Left ventricle myocardium inferior (tissue), 1 donor: ENCODE results near the gene AK4. TPM values are rescaled to one million over a fixed set of nuclear protein-coding genes. Genes with fewer than 3 reads are reported as not detected.

ENCODE experiments used
- DNase-seq: peaks from one replicate; pipeline ENCODE4 v3.0.0-alpha.2; 2020
- H3K27ac ChIP-seq: fragments of 200-600 bp; replicated peaks from 2 replicates; pipeline ENCODE4 v1.8.0; 2021
- H3K27me3 ChIP-seq: fragments of 200-600 bp; 2 replicates; pipeline ENCODE4 v1.8.0; 2021; ENCODE audit warnings: low read depth
- H3K36me3 ChIP-seq: fragments of 200-600 bp; 2 replicates; pipeline ENCODE4 v1.8.0; 2021
- H3K4me1 ChIP-seq: fragments of 200-600 bp; 2 replicates; pipeline ENCODE4 v1.8.0; 2021
- H3K4me3 ChIP-seq: fragments of 200-600 bp; 2 replicates; pipeline ENCODE4 v1.8.0; 2021; ENCODE audit warnings: mild to moderate bottlenecking, moderate library complexity
- H3K9me3 ChIP-seq: fragments of 200-600 bp; replicated peaks from 2 replicates; pipeline ENCODE4 v1.8.0; 2021
- intact Hi-C: fragments of 100-400 bp; cut with micrococcal nuclease; formaldehyde crosslinking; loops from one replicate; pipeline ENCODE4 v1.11.0; 2022
- total RNA-seq: library from RNA; stranded (reverse); fragmentation: NEBNext Ultra II Directional; extraction: Animal tissue kit (Norgen Biotek cat#: 25700); gene quantifications from one replicate; pipeline ENCODE4 v1.2.1, GENCODE V29; 2021
- TF ChIP-seq, protein P1 (sequence below): fragments of 200-600 bp; IDR thresholded peaks from 2 replicates; pipeline ENCODE4 v1.8.0; 2021; ENCODE audit warnings: antibody characterized with exemption, mild to moderate bottlenecking, borderline replicate concordance
- donor health status: DM: no; HTN: yes; CAD: no; lungs with severe emphysema.

The AK4 gene
- total RNA-seq, 1 donor from 2014 or later = 168 TPM

DNA sequence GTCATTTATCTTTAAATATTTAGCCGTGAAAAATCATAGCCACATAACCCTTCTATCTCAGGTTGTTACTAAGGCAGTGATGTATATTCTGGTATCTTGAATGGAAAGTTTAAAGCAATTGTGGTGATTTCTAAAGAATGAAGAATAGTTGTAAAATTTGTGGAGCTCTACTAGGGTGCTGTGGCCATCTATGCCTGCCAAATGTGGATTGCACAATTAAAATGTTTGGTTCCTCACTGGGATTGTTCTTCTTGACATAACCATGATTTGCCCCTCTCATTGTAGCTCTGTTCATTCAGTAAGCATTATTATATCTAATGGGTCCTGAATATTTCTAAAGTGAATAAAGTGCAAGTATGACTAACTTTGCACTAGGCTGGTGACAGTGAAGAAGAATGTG, 50.1 kb downstream of the AK4 start:
- H3K4me1 ChIP-seq = peaks cover 42% of the 10 kb centered on the region
- H3K27me3 ChIP-seq = no peaks in the 10 kb centered on the region
- no peak for DNase-seq
- no peaks in the 10 kb centered on the region for H3K36me3 ChIP-seq
- TF ChIP-seq, protein P1, sequence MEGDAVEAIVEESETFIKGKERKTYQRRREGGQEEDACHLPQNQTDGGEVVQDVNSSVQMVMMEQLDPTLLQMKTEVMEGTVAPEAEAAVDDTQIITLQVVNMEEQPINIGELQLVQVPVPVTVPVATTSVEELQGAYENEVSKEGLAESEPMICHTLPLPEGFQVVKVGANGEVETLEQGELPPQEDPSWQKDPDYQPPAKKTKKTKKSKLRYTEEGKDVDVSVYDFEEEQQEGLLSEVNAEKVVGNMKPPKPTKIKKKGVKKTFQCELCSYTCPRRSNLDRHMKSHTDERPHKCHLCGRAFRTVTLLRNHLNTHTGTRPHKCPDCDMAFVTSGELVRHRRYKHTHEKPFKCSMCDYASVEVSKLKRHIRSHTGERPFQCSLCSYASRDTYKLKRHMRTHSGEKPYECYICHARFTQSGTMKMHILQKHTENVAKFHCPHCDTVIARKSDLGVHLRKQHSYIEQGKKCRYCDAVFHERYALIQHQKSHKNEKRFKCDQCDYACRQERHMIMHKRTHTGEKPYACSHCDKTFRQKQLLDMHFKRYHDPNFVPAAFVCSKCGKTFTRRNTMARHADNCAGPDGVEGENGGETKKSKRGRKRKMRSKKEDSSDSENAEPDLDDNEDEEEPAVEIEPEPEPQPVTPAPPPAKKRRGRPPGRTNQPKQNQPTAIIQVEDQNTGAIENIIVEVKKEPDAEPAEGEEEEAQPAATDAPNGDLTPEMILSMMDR = no peak
- no peak overlapping the region for H3K27ac ChIP-seq
- no peaks in the 10 kb centered on the region for H3K9me3 ChIP-seq
- intact Hi-C loops = no loop called here
- H3K4me3 ChIP-seq = no peak overlapping the region

DNA sequence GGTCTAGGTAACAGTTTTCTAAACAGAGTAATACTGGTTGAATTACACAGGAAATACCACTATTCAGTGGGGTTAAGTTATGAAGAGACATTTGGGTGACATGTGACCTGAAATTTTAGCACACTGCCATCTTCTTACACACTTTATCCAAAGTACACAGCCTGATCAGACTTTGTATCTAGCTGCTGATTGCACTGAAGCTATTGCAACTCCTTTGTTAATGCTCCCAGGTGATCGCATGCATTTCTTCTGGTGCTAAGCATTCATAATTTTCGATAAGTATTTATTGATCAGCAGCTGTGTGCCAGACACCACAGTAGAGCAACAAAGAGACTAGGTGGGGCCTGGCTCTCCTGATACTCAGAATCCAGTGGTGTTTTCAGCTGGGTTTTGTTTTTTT, 52.4 kb downstream of the AK4 start:
- H3K4me3 ChIP-seq = no peak overlapping the region
- H3K27me3 ChIP-seq = no peaks in the 10 kb centered on the region
- no peak overlapping the region for H3K27ac ChIP-seq
- no peaks in the 10 kb centered on the region for H3K9me3 ChIP-seq
- DNase-seq = no peak
- H3K36me3 ChIP-seq = no peaks in the 10 kb centered on the region
- H3K4me1 ChIP-seq = peaks cover 25% of the 10 kb centered on the region
- intact Hi-C loops = loop anchor here (10.0 kb wide), 1 partner anchor 136 kb away; no protein-coding TSS in a partner anchor
- TF ChIP-seq, protein P1 = no peak

DNA sequence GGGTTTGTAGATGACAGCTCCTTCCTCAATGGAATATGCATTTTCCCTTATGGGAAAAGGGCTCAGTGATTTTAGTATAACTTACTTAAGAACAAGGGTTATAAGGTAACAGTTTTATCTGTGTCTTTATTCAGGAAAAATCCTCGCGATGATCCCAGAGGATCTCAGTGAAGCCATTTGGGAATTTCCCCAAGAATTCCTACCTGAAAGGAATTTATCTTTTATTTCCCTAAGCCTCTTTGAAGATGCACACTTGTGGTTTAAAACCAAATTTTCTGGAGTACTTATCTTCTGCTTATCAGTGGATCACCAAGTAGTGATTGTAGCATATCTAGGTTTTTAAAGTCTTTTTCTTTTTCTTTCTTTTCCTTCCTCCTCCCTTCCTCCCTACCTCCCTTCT, 58.8 kb downstream of the AK4 start:
- no peaks in the 10 kb centered on the region for H3K9me3 ChIP-seq
- TF ChIP-seq, protein P1 = no peak
- peaks cover 11% of the 10 kb centered on the region for H3K4me1 ChIP-seq
- H3K4me3 ChIP-seq = no peak overlapping the region
- no peaks in the 10 kb centered on the region for H3K27me3 ChIP-seq
- H3K27ac ChIP-seq = no peak overlapping the region
- intact Hi-C loops = loop anchor here (10.0 kb wide), 1 partner anchor 142 kb away; no protein-coding TSS in a partner anchor
- DNase-seq = no peak
- no peaks in the 10 kb centered on the region for H3K36me3 ChIP-seq

DNA sequence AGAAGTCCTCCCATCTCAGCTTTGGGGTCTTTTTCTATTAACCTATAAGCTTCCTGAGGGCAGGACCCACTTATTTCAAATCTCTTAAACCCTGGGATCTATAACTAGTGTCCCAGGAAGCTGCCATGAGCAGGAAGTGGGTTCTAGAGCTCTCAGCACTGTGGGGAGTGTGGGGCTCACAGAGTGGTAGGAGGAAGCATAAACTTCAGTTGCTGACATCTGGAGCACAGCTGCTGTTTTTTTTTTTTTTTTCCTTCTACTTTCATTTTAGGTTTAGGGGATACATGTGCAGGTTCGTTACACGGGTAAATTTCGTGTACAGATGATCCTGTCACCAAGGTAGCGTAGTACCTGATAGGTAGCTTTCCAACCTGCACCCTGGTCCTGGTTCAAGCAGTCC, 59.3 kb downstream of the AK4 start:
- DNase-seq = no peak

DNA sequence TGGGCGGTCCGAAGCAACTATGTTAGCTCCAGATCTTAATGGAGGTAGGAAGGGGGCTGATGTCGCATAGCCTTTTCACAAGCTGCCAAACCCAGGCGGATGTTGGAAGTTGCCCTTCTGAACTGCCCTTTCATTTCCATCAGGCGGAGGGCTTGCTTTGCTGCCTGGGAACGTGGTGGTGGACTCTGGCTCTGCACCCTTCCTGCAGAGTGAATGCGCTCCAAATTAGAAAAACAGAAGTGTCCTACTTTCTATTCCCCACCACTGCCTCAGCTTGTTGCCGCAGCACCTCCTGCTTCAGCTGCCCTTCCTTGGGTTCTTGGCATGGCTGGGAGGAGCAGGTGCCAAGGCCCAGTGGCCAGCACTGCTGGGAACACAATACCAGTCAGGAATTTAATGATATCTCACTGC, 60.6 kb downstream of the AK4 start:
- no peak overlapping the region for H3K27ac ChIP-seq
- no peaks in the 10 kb centered on the region for H3K27me3 ChIP-seq
- no peaks in the 10 kb centered on the region for H3K36me3 ChIP-seq
- no peaks in the 10 kb centered on the region for H3K9me3 ChIP-seq
- intact Hi-C loops = loop anchor here (10.0 kb wide), 1 partner anchor 144 kb away; no protein-coding TSS in a partner anchor
- no peak overlapping the region for H3K4me3 ChIP-seq
- peak; percentile 25 for DNase-seq
- peaks cover 21% of the 10 kb centered on the region for H3K4me1 ChIP-seq
- TF ChIP-seq, protein P1 = no peak

More for the DNA sequence above, 59.3 kb downstream of the AK4 start:
- H3K4me1 ChIP-seq = peaks cover 11% of the 10 kb centered on the region
- H3K9me3 ChIP-seq = no peaks in the 10 kb centered on the region
- no peak overlapping the region for H3K27ac ChIP-seq
- TF ChIP-seq, protein P1 = no peak
- H3K4me3 ChIP-seq = no peak overlapping the region
- no peaks in the 10 kb centered on the region for H3K36me3 ChIP-seq
- intact Hi-C loops = loop anchor here (10.0 kb wide), 1 partner anchor 143 kb away; no protein-coding TSS in a partner anchor
- H3K27me3 ChIP-seq = no peaks in the 10 kb centered on the region
